Measurements from ENCODE around the gene ADAMTS2.

DNA sequence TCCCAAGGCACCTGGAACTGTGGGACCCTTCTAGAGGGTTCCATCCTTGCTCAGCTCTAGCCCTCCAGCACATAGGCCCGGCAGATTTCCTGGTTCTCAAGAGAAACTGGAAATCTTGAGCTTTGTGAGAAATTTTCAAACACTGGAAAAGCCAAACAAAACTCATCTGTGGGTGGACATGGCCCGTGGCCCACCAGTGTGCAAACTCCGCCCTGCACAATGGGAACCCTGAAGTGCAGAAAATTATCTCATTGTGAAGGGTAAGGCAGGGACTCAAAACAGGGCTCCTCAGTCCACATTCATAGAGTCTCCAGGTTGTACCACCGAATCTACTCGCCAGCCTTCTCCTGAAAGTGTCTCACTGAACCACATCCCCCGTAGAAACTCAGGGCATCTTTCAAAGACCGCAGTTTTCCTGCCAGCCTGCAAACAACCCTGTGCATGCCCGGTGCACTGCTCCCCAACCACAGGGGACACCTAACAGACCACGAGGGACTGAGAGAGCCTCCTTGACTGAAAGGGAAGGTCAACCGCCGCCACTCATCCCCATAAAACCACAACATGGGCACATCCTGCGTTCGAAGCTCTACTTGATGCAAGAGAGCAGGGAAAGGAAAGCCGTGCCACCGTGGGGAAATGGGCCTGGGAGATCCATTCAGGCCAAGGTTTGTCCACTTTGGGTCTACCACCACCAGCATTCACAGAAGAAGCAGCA, 18.1 kb downstream of the ADAMTS2 start:
- TF ChIP-seq EZH2 (IDR thresholded peaks at IDR 0.05; ENCODE audit: insufficient read depth, poor library complexity, severe bottlenecking) (no peak), EZH2phosphoT487 (IDR thresholded peaks at IDR 0.05; ENCODE audit: insufficient read depth, low read depth) (no peak)
